UCSD-AML1 (cell line): ENCODE measurements around the gene PRPF6.
"Not testable (repeated sequence)": the region's sequence is repeated elsewhere in the genome, so short reads cannot be mapped to it uniquely, and the experiment has no call there.

Experiments used
- DNase-seq: peaks from one replicate; lab custom pipeline; 2025; ENCODE audit not compliant: unreplicated experiment; lab: John Stamatoyannopoulos, UW

PRPF6 gene

GRCh38 chr20:64009811-64010387 lies 29.0 kb downstream of the PRPF6 start:
- no peak for DNase-seq

- DNase-seq: no peak
These were observed 29.8 kb downstream of the PRPF6 start for GRCh38 chr20:64010711-64011237.

GRCh38 chr20:64011366-64011779 lies 30.4 kb downstream of the PRPF6 start:
- DNase-seq: no peak

GRCh38 chr20:64012385-64013154 lies 31.6 kb downstream of the PRPF6 start:
- DNase-seq: not testable (repeated sequence)

GRCh38 chr20:64015635-64016034 lies 34.7 kb downstream of the PRPF6 start:
- no peak for DNase-seq

GRCh38 chr20:64021124-64021975 lies 40.4 kb downstream of the PRPF6 start:
- DNase-seq: no peak

- DNase-seq: no peak
These were observed 41.9 kb downstream of the PRPF6 start for GRCh38 chr20:64022671-64023360.

- DNase-seq: no peak
These were observed 42.6 kb downstream of the PRPF6 start for GRCh38 chr20:64023361-64024140.

- no peak for DNase-seq
These were observed 43.4 kb downstream of the PRPF6 start for GRCh38 chr20:64024141-64024990.

GRCh38 chr20:64025101-64025825 lies 44.3 kb downstream of the PRPF6 start:
- no peak for DNase-seq

- DNase-seq: no peak
These were observed 45.0 kb downstream of the PRPF6 start for GRCh38 chr20:64025826-64026412.

GRCh38 chr20:64027981-64028685 lies 47.2 kb downstream of the PRPF6 start:
- DNase-seq: no peak

GRCh38 chr20:64029293-64030117 lies 48.6 kb downstream of the PRPF6 start:
- no peak for DNase-seq

GRCh38 chr20:64030371-64031134 lies 49.6 kb downstream of the PRPF6 start:
- no peak for DNase-seq

GRCh38 chr20:64031822-64032314 lies 50.9 kb downstream of the PRPF6 start:
- DNase-seq: no peak
